Astrocyte of the spinal cord (primary cell): ENCODE results near the gene CHD9NB.
"Not testable (repeated sequence)": the region's sequence is repeated elsewhere in the genome, so short reads cannot be mapped to it uniquely, and the experiment has no call there.

Source experiments
- DNase-seq: peaks from one replicate; pipeline ENCODE4 v3.0.0; 2011; ENCODE audit warnings: low read depth, low spot score
- H3K4me3 ChIP-seq: 2 replicates; pipeline ENCODE4 v1.5.1; 2011; ENCODE audit warnings: low read depth, mild to moderate bottlenecking, low read length, moderate library complexity
- in situ Hi-C: cut with HindIII; loops from 2 replicates; pipeline ENCODE4 v1.10.0; 2017; ENCODE audit warnings: low sequenced_read_pairs
- TF ChIP-seq, protein P1 (sequence below): IDR thresholded peaks from 2 replicates; pipeline ENCODE4 v1.5.1; 2012; ENCODE audit warnings: low read depth, mild to moderate bottlenecking, low read length, inconsistent platforms

Gene CHD9NB

DNA sequence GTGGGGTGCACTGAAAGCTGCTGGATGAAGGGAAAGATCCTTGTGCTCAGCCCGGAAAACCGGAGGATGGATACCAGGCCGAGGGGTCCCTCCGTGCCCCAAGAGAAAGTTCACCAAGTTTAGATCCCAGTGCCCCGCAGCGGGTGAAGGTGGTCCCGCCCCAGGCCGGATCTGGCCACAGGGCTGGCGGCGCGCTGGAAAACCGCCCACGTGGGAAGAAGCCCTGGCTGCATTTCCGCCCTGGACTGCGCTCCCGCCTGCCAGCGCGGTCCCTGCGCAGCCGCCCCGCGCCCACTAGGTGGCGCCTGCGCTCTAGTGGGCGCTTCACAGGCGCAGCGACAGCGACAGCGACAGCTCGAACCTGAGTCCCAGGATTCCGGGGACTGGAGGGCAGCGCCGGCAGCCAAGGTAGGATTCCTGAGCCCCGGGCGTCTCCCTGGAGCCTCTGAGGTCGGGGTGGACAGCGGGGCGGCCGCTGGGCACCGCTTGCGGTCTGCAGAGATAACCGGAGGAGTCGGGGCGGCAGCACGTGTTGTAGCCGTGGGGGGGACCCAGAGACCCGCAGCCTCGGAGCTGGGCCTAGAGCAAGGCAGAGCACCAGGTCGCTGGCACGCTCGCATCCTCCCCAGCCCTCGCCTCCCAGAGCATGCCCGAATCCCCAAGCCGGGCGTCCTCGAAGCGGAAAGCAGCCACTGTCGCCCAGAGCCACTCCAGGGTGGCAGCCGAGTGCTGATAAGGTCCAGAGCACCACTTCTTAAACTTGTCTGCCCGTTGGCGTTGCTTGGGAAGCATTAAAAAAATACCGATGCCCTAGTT lies 2.2 kb upstream of the CHD9NB start, which contains the start of gene CHD9:
CHD9 (plus strand) TSS at position 322 of the 816 bp plus-strand sequence. CDS start 101,099 bp downstream, outside the sequence.
- peak; percentile 89 for DNase-seq
- TF ChIP-seq, protein P1, sequence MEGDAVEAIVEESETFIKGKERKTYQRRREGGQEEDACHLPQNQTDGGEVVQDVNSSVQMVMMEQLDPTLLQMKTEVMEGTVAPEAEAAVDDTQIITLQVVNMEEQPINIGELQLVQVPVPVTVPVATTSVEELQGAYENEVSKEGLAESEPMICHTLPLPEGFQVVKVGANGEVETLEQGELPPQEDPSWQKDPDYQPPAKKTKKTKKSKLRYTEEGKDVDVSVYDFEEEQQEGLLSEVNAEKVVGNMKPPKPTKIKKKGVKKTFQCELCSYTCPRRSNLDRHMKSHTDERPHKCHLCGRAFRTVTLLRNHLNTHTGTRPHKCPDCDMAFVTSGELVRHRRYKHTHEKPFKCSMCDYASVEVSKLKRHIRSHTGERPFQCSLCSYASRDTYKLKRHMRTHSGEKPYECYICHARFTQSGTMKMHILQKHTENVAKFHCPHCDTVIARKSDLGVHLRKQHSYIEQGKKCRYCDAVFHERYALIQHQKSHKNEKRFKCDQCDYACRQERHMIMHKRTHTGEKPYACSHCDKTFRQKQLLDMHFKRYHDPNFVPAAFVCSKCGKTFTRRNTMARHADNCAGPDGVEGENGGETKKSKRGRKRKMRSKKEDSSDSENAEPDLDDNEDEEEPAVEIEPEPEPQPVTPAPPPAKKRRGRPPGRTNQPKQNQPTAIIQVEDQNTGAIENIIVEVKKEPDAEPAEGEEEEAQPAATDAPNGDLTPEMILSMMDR, result peak; percentile 93
- in situ Hi-C loops, result no loop called here
- H3K4me3 ChIP-seq, result peak within 1 kb of the TSS; percentile 58

DNA sequence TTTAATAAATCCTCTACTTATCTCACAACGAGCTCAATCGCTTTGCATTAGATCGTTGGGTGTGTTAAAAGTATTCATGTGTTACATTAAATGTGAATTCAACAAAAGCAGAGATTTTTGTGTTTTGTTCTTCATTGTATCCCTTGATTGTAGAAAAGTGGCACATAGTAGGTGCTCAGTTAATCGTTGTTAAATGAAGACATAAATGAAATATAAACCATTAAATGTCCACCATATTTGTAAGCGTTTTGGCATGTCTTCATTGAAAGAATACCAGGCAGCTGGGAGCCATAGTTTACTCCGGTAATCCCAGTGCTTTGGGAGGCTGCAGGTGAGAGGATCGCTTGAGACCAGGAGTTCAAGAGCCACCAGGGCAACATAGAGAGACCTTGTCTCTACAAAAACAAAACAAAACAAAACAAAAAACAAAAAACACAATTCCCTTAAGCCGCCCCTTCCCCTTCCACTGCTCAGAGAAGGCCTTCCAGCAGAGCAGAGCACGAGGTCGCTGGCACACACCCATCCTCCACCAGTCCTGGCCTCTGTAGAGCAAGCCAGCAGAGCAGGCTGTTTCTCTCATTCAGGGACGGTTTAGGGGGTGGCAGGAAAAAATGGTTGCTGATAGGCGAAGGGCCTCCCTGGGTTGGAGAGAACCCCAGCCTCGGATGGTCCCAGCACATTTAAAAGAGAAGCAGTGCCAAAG lies 1.4 kb upstream of the CHD9NB start:
- peak; percentile 25 for DNase-seq
- in situ Hi-C loops, result no loop called here
- H3K4me3 ChIP-seq, result peak overlapping the region; percentile 58
- TF ChIP-seq, protein P1, result no peak

DNA sequence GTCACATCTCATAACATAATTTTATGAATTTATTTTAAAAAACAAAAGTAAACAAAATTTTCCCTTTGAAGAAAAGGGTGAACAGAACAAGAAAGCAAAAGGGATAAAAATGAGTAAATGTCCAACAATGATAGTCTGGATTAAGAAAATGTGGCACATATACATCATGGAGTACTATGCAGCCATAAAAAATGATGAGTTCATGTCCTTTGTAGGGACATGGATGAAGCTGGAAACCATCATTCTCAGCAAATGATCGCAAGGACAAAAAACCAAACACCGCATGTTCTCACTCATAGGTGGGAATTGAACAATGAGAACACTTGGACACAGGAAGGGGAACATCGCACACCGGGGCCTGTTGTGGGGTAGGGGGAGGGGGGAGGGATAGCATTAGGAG lies 1.4 kb downstream of the CHD9NB start:
- in situ Hi-C loops, DNase-seq: not testable (repeated sequence)

DNA sequence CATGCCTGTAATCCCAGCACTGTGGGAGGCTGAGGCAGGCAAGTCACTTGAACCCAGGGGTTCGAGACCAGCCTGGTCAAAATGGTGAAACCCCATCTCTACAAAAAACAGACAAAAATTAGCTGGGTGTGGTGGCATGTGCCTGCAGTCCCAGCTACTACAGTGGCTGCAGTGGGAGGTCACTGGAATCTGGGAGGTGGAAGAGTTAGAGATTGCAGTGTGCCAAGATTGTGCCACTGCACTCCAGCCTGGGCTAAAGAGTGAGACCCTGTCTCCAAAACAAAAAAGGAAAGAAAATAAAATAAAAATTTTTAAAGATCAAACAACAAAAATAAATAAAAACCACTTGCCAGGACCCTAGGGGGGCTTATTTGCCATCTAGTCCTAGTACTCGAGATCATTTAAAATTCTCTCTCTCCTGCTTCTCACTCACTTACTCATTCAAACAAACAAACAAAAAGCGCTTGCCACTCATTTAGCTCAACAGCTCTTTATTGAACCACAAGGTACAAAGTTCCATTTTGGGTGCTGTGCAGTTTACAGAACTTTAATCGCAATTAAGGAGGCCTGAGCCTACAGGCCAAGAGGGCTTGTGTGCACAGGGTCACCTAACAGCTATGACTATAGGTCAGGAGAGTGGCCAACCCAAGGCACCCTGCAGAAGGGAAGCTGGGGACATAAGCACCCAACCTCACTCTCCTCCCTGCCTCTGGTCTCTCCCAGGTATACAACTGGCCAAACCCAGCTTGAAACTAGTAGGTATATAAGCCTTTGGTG lies 4.4 kb downstream of the CHD9NB start:
- no peak overlapping the region for H3K4me3 ChIP-seq
- in situ Hi-C loops, result no loop called here
- TF ChIP-seq, protein P1, result no peak
- DNase-seq, result no peak

More for the DNA sequence above, 1.4 kb downstream of the CHD9NB start:
- not testable (repeated sequence) for H3K4me3 ChIP-seq

DNA sequence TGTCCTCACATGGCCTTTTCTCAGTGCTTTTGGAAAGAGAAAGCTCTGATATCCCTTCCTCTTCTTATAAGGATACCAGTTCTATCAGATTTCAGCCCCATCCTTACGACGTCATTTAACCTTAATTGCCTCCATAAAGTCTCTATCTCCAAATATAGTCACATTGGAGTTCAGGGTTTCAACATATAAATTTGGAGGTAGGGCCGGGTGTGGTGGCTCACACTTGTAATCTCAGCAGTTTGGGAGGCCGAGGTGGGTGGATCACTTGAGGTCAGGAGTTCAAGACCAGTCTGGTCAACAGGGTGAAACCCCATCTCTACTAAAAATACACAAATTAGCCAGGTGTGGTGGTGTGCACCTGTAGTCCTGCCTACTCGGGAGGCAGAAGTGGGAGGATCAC lies 5.2 kb downstream of the CHD9NB start:
- DNase-seq, in situ Hi-C loops, H3K4me3 ChIP-seq: not testable (repeated sequence)

DNA sequence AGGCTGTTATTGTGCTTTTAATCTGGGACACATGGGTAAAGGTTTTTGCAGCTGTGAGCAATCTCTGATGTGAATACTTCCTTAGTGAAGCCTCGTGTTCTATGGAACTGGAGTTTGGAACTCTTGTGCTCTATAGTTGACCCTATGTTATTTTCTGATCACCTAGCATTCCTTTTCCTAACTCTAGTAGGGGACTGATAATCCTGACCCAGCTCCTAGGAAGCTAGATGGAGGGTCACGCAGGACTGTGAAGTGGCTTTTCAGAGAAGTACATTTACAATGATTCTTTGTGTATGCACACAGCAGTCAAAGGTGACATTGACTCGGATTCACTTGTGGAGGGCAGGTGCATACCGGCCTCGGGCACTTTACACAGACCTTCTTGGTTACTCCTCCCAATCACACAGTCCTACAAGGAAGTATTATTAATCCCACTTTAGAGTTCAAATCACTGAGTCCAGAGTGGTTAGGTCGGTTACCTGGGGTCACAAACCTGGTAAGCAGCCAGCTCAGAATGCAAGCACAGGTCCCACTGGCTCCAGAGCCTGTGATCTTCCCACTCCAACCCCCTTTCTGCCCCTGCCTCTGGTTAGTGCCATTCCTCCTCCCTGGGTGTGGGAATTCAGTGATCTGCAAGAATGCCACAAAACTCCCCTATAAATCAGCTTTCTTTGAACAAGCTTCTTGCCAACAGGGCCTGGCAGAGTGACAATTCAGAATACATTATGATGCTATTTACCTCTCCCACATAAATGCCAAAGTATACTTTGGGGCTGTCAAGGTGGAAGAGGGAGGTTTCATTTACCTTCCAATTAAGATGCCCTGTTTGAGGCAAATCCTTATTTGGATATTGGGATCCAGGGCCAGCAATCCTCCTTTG lies 7.1 kb downstream of the CHD9NB start:
- in situ Hi-C loops, result no loop called here
- TF ChIP-seq, protein P1, result no peak
- DNase-seq, result no peak
- no peak overlapping the region for H3K4me3 ChIP-seq
